B cell (primary cell): ENCODE measurements around the gene STAM2. TPM values are rescaled to one million over a fixed set of nuclear protein-coding genes. Genes with fewer than 3 reads are reported as not detected.

Experiments used
- ATAC-seq: fragments of 200-7000 bp; cut with Tn5 transposase; one replicate; pipeline ENCODE4 v1.10.0; 2021; ENCODE audit warnings: low read depth, mild to moderate bottlenecking, moderate number of reproducible peaks, moderate library complexity
- CTCF ChIA-PET: fragments of 350-600 bp; sonication (Branson Sonifier 250); formaldehyde crosslinking; loops from one replicate; lab custom pipeline; 2021; ENCODE audit warnings: antibody characterized with exemption, inconsistent platforms; lab: Charles Lee
- POLR2A ChIA-PET: fragments of 350-600 bp; sonication (Branson Sonifier 250); formaldehyde crosslinking; loops from one replicate; lab custom pipeline; 2021; ENCODE audit warnings: antibody characterized with exemption; lab: Charles Lee
- DNase-seq: peaks from one replicate; pipeline ENCODE4 v3.0.0; 2013
- H2AFZ ChIP-seq: 2 replicates; pipeline ENCODE4 v1.6.1; 2012; ENCODE audit warnings: mild to moderate bottlenecking, low read depth, low read length; ENCODE audit not compliant: insufficient read depth, poor library complexity, severe bottlenecking
- H3K27ac ChIP-seq, 2 donors: 1 replicate in 1 of 2; 2 replicates in 1 of 2; pipeline ENCODE4 v1.5.1; 2012 to 2013; ENCODE audit warnings: low read length in 2 of 2, mild to moderate bottlenecking in 2 of 2, moderate library complexity in 1 of 2
- H3K27me3 ChIP-seq, 4 experiments: fragments of 200-600 bp in 1 of 4; sonication (generic) in 1 of 4; replicated peaks in 1 of 4; 1 replicate in 2 of 4; 2 replicates in 2 of 4; pipeline versions ENCODE4 v1.6.1 to v1.7.0; 2013 to 2016; ENCODE audit warnings: low read length in 3 of 4, mild to moderate bottlenecking in 2 of 4, mixed read lengths in 1 of 4, moderate library complexity in 1 of 4; ENCODE audit not compliant: insufficient read depth in 4 of 4, control insufficient read depth in 3 of 4; ENCODE audit errors: control extremely low read depth in 1 of 4
- H3K36me3 ChIP-seq, 2 experiments: replicated peaks in 1 of 2; 1 replicate in 1 of 2; 2 replicates in 1 of 2; pipeline versions ENCODE4 v1.6.1 to v1.7.1; 2013; ENCODE audit warnings: low read length in 1 of 2; ENCODE audit not compliant: insufficient read depth in 2 of 2, control insufficient read depth in 1 of 2; ENCODE audit errors: control extremely low read depth in 1 of 2, extremely low read depth in 1 of 2
- H3K4me1 ChIP-seq, 2 donors: fragments of 200-600 bp in 1 of 2; sonication (generic) in 1 of 2; 1 replicate in 1 of 2; 2 replicates in 1 of 2; pipeline versions ENCODE4 v1.5.1 to v1.6.1; 2013 to 2017; ENCODE audit warnings: low read length in 2 of 2; ENCODE audit not compliant: control insufficient read depth in 2 of 2, insufficient read depth in 2 of 2
- H3K4me2 ChIP-seq: replicated peaks from 2 replicates; pipeline ENCODE3; 2012; ENCODE audit warnings: mild to moderate bottlenecking, low read depth, low read length; ENCODE audit not compliant: poor library complexity, severe bottlenecking
- H3K4me3 ChIP-seq, 5 experiments: fragments of 200-600 bp in 1 of 5; sonication (generic) in 1 of 5; 1 replicate in 3 of 5; 2 replicates in 2 of 5; pipeline versions ENCODE4 v1.5.1 to v1.7.0; 2011 to 2016; ENCODE audit warnings: low read length in 4 of 5, mild to moderate bottlenecking in 4 of 5, low read depth in 2 of 5, control low read depth in 1 of 5, moderate library complexity in 1 of 5; ENCODE audit not compliant: insufficient read depth in 1 of 5; ENCODE audit errors: control extremely low read depth in 1 of 5, extremely low read depth in 1 of 5
- H3K79me2 ChIP-seq: fragments of 200-600 bp; sonication (generic); one replicate; pipeline ENCODE4 v1.6.0; 2016; ENCODE audit warnings: low read length; ENCODE audit not compliant: control insufficient read depth, insufficient read depth
- H3K9ac ChIP-seq: fragments of 200-600 bp; sonication (generic); 2 replicates; pipeline ENCODE4 v1.6.1; 2017; ENCODE audit warnings: mild to moderate bottlenecking, low read length, moderate library complexity
- H3K9me3 ChIP-seq, 3 donors: one replicate each; pipeline versions ENCODE4 v1.6.1 to v1.7.1; 2013; ENCODE audit warnings: low read length in 2 of 3; ENCODE audit not compliant: control insufficient read depth in 2 of 3, insufficient read depth in 1 of 3; ENCODE audit errors: control extremely low read depth in 1 of 3
- H4K20me1 ChIP-seq: 2 replicates; pipeline ENCODE4 v1.6.0; 2012; ENCODE audit warnings: mild to moderate bottlenecking, low read length; ENCODE audit not compliant: insufficient read depth, control insufficient read depth, poor library complexity, severe bottlenecking
- H3K27ac Mint-ChIP-seq: one replicate; pipeline ENCODE4 v1.8.0; 2021; ENCODE audit warnings: mixed read lengths
- H3K27me3 Mint-ChIP-seq: one replicate; pipeline ENCODE4 v1.8.0; 2021; ENCODE audit warnings: mixed read lengths
- H3K4me1 Mint-ChIP-seq: one replicate; pipeline ENCODE4 v1.8.0; 2021; ENCODE audit warnings: mixed read lengths
- H3K4me3 Mint-ChIP-seq: one replicate; pipeline ENCODE4 v1.8.0; 2021; ENCODE audit warnings: mixed read lengths
- H3K9me3 Mint-ChIP-seq: one replicate; pipeline ENCODE4 v1.8.0; 2022; ENCODE audit warnings: mixed read lengths; ENCODE audit not compliant: insufficient read depth
- EZH2 ChIP-seq: IDR thresholded peaks from 2 replicates; pipeline ENCODE4 v1.6.1; 2012; ENCODE audit warnings: borderline replicate concordance, low read depth, mild to moderate bottlenecking, moderate library complexity, low read length; ENCODE audit not compliant: insufficient read depth, poor library complexity, severe bottlenecking
- WGBS: methylation state at CpG from one replicate; pipeline ENCODE4 v1.1.5; 2013; ENCODE audit warnings: missing lambda C conversion rate; ENCODE audit not compliant: insufficient coverage; 5-methylcytosine and 5-hydroxymethylcytosine counted together
- intact Hi-C: fragments of 100-400 bp; cut with micrococcal nuclease; formaldehyde crosslinking; loops from one replicate; pipeline ENCODE4 v1.10.0; 2022
- polyA plus RNA-seq: library from polyadenylated mRNA; depleted of rRNA; stranded (reverse); fragments of >200 nt; gene quantifications from 2 replicates; pipeline ENCODE4 v1.2.3, GENCODE V29; 2012
- total RNA-seq, 2 donors: library from RNA; stranded (reverse); fragments of 120-200 nt in 1 of 2; gene quantifications; 1 replicate in 1 of 2; 2 replicates in 1 of 2; pipeline versions ENCODE4 v1.2.3 to v1.2.4, GENCODE V29; 2013 to 2022
- TF ChIP-seq, protein P1 (sequence below): fragments of 200-600 bp; IDR thresholded peaks from one replicate; pipeline ENCODE4 v1.8.0; 2022; ENCODE audit warnings: antibody characterized with exemption, mild to moderate bottlenecking

The STAM2 gene
- total and polyA plus RNA-seq, 2 donors (not counting 1 experiment from before 2014, with no cell fraction given) = 5.7 to 30.2 TPM

GRCh38 chr2:152106464-152106863 is 69.1 kb downstream of the STAM2 start:
- CTCF ChIA-PET = no interaction called here
- H2AFZ ChIP-seq = no peak overlapping the region
- TF ChIP-seq EZH2 = no peak
- TF ChIP-seq, protein P1, sequence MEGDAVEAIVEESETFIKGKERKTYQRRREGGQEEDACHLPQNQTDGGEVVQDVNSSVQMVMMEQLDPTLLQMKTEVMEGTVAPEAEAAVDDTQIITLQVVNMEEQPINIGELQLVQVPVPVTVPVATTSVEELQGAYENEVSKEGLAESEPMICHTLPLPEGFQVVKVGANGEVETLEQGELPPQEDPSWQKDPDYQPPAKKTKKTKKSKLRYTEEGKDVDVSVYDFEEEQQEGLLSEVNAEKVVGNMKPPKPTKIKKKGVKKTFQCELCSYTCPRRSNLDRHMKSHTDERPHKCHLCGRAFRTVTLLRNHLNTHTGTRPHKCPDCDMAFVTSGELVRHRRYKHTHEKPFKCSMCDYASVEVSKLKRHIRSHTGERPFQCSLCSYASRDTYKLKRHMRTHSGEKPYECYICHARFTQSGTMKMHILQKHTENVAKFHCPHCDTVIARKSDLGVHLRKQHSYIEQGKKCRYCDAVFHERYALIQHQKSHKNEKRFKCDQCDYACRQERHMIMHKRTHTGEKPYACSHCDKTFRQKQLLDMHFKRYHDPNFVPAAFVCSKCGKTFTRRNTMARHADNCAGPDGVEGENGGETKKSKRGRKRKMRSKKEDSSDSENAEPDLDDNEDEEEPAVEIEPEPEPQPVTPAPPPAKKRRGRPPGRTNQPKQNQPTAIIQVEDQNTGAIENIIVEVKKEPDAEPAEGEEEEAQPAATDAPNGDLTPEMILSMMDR = no peak

GRCh38 chr2:152103271-152103670 is 72.3 kb downstream of the STAM2 start:
- H3K4me3 ChIP-seq = no peak overlapping the region
- no peak for ATAC-seq
- Mint-ChIP-seq H3K27ac (no peak overlapping the region), H3K4me1 (peaks cover 7% of the 10 kb centered on the region), H3K4me3 (no peak overlapping the region), H3K27me3 (peaks cover 24% of the 10 kb centered on the region), H3K9me3 (no peaks in the 10 kb centered on the region)
- POLR2A ChIA-PET = no interaction called here
- intact Hi-C loops = no loop called here
- no CpG with 5 or more reads among the region's 3 CpGs for WGBS
- H3K9me3 ChIP-seq = no peaks in the 10 kb centered on the region
- no peak overlapping the region for H2AFZ ChIP-seq
- CTCF ChIA-PET = no interaction called here
- H3K9ac ChIP-seq = no peak overlapping the region
- no peaks in the 10 kb centered on the region for H4K20me1 ChIP-seq
- no peak overlapping the region for H3K27ac ChIP-seq
- peaks cover 11 to 19% of the 10 kb centered on the region in 2 donors for H3K4me1 ChIP-seq
- TF ChIP-seq, protein P1 = no peak
- no peak for TF ChIP-seq EZH2
- peaks cover 3 to 37% (median 23%) of the 10 kb centered on the region in 4 experiments for H3K27me3 ChIP-seq
- no peaks in the 10 kb centered on the region for H3K36me3 ChIP-seq
- DNase-seq = no peak
- no peak overlapping the region for H3K4me2 ChIP-seq
- no peaks in the 10 kb centered on the region for H3K79me2 ChIP-seq

More at GRCh38 chr2:152106464-152106863, 69.1 kb downstream of the STAM2 start:
- no peak overlapping the region for H3K9ac ChIP-seq
- no peak overlapping the region for H3K27ac ChIP-seq
- no peaks in the 10 kb centered on the region for H3K9me3 ChIP-seq
- no peaks in the 10 kb centered on the region for H3K79me2 ChIP-seq
- no peaks in the 10 kb centered on the region for H3K4me1 ChIP-seq
- H3K27me3 Mint-ChIP-seq = peaks cover 11% of the 10 kb centered on the region
- no peak for DNase-seq
- POLR2A ChIA-PET = no interaction called here
- no peak overlapping the region for H3K4me2 ChIP-seq
- H3K4me3 Mint-ChIP-seq = no peak overlapping the region
- H3K9me3 Mint-ChIP-seq = no peaks in the 10 kb centered on the region
- no peaks in the 10 kb centered on the region for H4K20me1 ChIP-seq
- WGBS = 100% methylated on average over 4 of the region's 4 CpGs
- no peaks in the 10 kb centered on the region for H3K4me1 Mint-ChIP-seq
- no peak overlapping the region for H3K4me3 ChIP-seq
- intact Hi-C loops = no loop called here
- H3K27me3 ChIP-seq = peaks cover 0 to 5% (median 0%) of the 10 kb centered on the region in 4 experiments
- no peak overlapping the region for H3K27ac Mint-ChIP-seq
- no peak for ATAC-seq
- H3K36me3 ChIP-seq = no peaks in the 10 kb centered on the region
